ENCODE measurements around the gene BBS4. TPM values are rescaled to one million over a fixed set of nuclear protein-coding genes. Genes with fewer than 3 reads are reported as not detected.
"Not testable (repeated sequence)": the region's sequence is repeated elsewhere in the genome, so short reads cannot be mapped to it uniquely, and the experiment has no call there.

Gene BBS4
- total RNA-seq, 1 experiment from 2014 or later = 10.8 TPM

DNA sequence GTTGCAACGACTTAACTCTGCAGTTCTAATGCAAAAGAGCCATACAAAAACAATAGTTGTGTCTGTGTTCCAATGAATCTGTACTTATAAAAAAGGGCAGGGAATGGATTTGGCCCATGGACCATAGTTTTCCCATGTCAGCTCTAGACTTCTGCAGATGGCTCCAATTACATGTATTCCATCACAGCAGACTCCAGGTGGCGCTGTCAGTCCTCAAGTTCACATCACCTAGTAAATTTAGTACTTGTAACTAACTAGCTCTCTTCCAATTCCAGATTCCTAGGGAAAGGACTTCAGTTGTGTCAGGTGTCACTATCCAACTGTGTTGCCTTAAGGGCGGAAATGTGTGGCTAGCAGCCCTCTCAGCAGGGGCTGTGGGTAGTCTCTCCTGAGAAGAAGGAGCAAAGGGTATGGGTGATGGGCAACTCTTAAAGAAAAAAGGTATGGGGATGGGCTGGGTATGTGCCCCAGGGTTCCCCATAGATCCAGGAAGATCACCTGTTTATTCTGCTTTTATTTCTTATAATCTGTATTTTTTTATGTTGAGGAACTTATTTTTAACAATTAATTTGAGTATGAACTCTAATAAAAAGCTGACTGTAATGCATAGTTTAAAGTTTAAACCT lies 36.2 kb downstream of the BBS4 start:
- peak; percentile 44 to 53 for DNase-seq
- Histone ChIP-seq H3K4me1 (replicated peaks; ENCODE audit: insufficient read depth) (no peaks in the 10 kb centered on the region), H4K20me1 (ENCODE audit: insufficient read depth) (no peaks in the 10 kb centered on the region), H3K9me3 (ENCODE audit: insufficient read depth, low read depth) (no peaks in the 10 kb centered on the region), H3K79me2 (ENCODE audit: low read depth) (no peaks in the 10 kb centered on the region), H3K4me2 (no peak overlapping the region), H3K4me3 (no peak overlapping the region), H3F3A (ENCODE audit: insufficient read depth, low read depth) (no peaks in the 10 kb centered on the region), H3K9me2 (ENCODE audit: insufficient read depth) (no peaks in the 10 kb centered on the region), H3K27me3 (ENCODE audit: insufficient read depth, low read depth) (no peaks in the 10 kb centered on the region), H2AFZ (no peak overlapping the region), H3K27ac (no peak overlapping the region), H3K36me3 (ENCODE audit: low read depth) (no peaks in the 10 kb centered on the region)
- no TSS peak for BruUV-seq (replicated peaks)
- intact Hi-C loops (cut with micrococcal nuclease; ENCODE audit: unreplicated experiment) = loop anchor here (1.0 to 10.0 kb wide), 2 partner anchors 359 to 513 kb away; no protein-coding TSS in a partner anchor
- ChIA-PET POLR2A (ENCODE audit: unreplicated experiment) (interaction anchor here (0.6 to 0.7 kb wide), 2 partner anchors 20 to 961 kb away, joined by 3 read pairs; no protein-coding TSS in a partner anchor), CTCF (interaction anchor here (0.7 to 1.3 kb wide), 6 partner anchors 13 to 764 kb away, joined by 3 to 9 read pairs (median 3); partner anchors contain the start of genes BBS4 and HIGD2B)
- TF ChIP-seq, protein P1, sequence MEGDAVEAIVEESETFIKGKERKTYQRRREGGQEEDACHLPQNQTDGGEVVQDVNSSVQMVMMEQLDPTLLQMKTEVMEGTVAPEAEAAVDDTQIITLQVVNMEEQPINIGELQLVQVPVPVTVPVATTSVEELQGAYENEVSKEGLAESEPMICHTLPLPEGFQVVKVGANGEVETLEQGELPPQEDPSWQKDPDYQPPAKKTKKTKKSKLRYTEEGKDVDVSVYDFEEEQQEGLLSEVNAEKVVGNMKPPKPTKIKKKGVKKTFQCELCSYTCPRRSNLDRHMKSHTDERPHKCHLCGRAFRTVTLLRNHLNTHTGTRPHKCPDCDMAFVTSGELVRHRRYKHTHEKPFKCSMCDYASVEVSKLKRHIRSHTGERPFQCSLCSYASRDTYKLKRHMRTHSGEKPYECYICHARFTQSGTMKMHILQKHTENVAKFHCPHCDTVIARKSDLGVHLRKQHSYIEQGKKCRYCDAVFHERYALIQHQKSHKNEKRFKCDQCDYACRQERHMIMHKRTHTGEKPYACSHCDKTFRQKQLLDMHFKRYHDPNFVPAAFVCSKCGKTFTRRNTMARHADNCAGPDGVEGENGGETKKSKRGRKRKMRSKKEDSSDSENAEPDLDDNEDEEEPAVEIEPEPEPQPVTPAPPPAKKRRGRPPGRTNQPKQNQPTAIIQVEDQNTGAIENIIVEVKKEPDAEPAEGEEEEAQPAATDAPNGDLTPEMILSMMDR (conservative IDR thresholded peaks at IDR 0.05) = peak; percentile 86
- TF ChIP-seq EZH2 (IDR thresholded peaks at IDR 0.05; ENCODE audit: low read depth) = no peak

DNA sequence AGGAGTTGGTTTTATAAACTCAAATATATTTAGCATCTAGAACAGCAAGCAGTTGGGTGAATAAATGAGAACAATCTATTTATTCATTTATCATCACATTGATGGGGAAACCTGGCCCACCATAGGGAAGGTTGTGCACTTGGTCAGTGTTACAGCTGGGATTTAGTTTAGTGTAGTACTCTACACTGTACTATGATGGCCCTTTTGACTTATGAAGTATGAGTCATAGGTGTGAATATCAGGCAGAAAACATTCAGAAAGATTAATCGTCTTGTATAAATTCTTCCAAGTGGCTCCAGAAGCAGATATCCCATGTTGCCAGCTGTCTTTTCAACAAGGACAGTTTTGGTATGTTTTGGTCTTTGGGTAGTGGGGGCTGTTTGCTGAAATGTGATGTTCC lies 38.0 kb downstream of the BBS4 start:
- no peak for DNase-seq

DNA sequence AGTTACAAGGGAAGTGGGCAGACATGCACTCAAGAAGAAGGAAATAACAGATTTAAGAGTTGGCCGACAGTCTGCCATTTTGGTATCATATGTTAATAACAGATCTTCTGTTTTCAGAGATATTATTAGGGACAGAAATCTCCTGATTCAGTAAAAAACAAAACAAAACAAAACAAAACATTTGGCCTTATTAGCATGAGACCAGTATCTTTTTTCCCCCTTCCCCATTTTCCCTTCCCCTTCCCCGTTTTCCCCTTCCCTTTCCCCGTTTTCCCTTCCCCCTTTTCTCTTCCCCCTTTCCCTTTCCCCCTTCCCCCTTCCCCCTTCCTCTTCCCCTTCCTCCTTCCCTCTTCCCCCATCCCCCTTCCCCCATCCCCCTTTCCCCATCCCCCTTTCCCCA lies 39.4 kb downstream of the BBS4 start:
- no peaks in the 10 kb centered on the region for H4K20me1 ChIP-seq (ENCODE audit: insufficient read depth)
- H3K9me3 ChIP-seq (ENCODE audit: insufficient read depth, low read depth) = no peaks in the 10 kb centered on the region
- H3K79me2 ChIP-seq (ENCODE audit: low read depth) = no peaks in the 10 kb centered on the region
- intact Hi-C loops (cut with micrococcal nuclease; ENCODE audit: unreplicated experiment) = loop anchor here (10.0 kb wide), 1 partner anchor 509 kb away; no protein-coding TSS in a partner anchor
- ChIA-PET POLR2A (ENCODE audit: unreplicated experiment) (no interaction called here), CTCF (no interaction called here)
- H3K36me3 ChIP-seq (ENCODE audit: low read depth) = no peaks in the 10 kb centered on the region
- no peaks in the 10 kb centered on the region for H3K27me3 ChIP-seq (ENCODE audit: insufficient read depth, low read depth)
- TF ChIP-seq EZH2 (IDR thresholded peaks at IDR 0.05; ENCODE audit: low read depth) = no peak
- TF ChIP-seq, protein P1 (conservative IDR thresholded peaks at IDR 0.05) = no peak
- no peak overlapping the region for H2AFZ ChIP-seq
- H3K4me1 ChIP-seq (replicated peaks; ENCODE audit: insufficient read depth) = no peaks in the 10 kb centered on the region
- H3K27ac ChIP-seq = no peak overlapping the region
- BruUV-seq (replicated peaks) = no TSS peak
- no peaks in the 10 kb centered on the region for H3F3A ChIP-seq (ENCODE audit: insufficient read depth, low read depth)
- H3K4me3 ChIP-seq = no peak overlapping the region
- H3K9me2 ChIP-seq (ENCODE audit: insufficient read depth) = no peaks in the 10 kb centered on the region
- no peak for DNase-seq
- H3K4me2 ChIP-seq = no peak overlapping the region

More for the DNA sequence above, 38.0 kb downstream of the BBS4 start:
- Histone ChIP-seq H3K4me2 (no peak overlapping the region), H3K4me1 (replicated peaks; ENCODE audit: insufficient read depth) (no peaks in the 10 kb centered on the region), H3F3A (ENCODE audit: insufficient read depth, low read depth) (no peaks in the 10 kb centered on the region), H3K9me2 (ENCODE audit: insufficient read depth) (no peaks in the 10 kb centered on the region), H4K20me1 (ENCODE audit: insufficient read depth) (no peaks in the 10 kb centered on the region), H3K4me3 (no peak overlapping the region), H3K27me3 (ENCODE audit: insufficient read depth, low read depth) (no peaks in the 10 kb centered on the region), H3K9me3 (ENCODE audit: insufficient read depth, low read depth) (no peaks in the 10 kb centered on the region), H2AFZ (no peak overlapping the region), H3K79me2 (ENCODE audit: low read depth) (no peaks in the 10 kb centered on the region), H3K27ac (no peak overlapping the region), H3K36me3 (ENCODE audit: low read depth) (no peaks in the 10 kb centered on the region)
- TF ChIP-seq, protein P1 (conservative IDR thresholded peaks at IDR 0.05) = no peak
- TF ChIP-seq EZH2 (IDR thresholded peaks at IDR 0.05; ENCODE audit: low read depth) = no peak
- no TSS peak for BruUV-seq (replicated peaks)
- ChIA-PET CTCF (no interaction called here), POLR2A (ENCODE audit: unreplicated experiment) (no interaction called here)
- intact Hi-C loops (cut with micrococcal nuclease; ENCODE audit: unreplicated experiment) = loop anchor here (10.0 kb wide), 1 partner anchor 511 kb away; no protein-coding TSS in a partner anchor

DNA sequence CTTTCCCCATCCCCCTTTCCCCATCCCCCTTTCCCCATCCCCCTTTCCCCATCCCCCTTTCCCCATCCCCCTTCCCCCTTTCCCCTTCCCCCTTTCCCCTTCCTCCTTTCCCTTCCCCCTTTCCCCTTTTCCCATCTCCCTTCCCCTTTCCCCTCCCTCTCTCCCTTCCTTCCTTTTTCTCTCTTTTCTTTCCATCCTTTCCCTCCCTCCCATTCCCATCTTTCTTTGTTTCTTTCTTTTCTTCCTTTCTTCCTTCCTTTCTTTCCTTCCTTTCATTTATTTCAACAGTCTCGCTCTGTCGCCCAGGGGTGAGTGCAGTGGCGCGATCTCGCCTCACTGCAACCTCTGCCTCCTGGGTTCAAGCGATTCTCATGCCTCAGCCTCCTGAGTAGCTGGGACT lies 39.8 kb downstream of the BBS4 start:
- H2AFZ ChIP-seq; POLR2A ChIA-PET (ENCODE audit: unreplicated experiment); CTCF ChIA-PET; H3K9me3 ChIP-seq (ENCODE audit: insufficient read depth, low read depth); H3K4me1 ChIP-seq (replicated peaks; ENCODE audit: insufficient read depth); H3K4me3 ChIP-seq; H3F3A ChIP-seq (ENCODE audit: insufficient read depth, low read depth); H3K27ac ChIP-seq; H3K36me3 ChIP-seq (ENCODE audit: low read depth); H3K27me3 ChIP-seq (ENCODE audit: insufficient read depth, low read depth); H4K20me1 ChIP-seq (ENCODE audit: insufficient read depth); BruUV-seq (replicated peaks); H3K4me2 ChIP-seq; H3K9me2 ChIP-seq (ENCODE audit: insufficient read depth); DNase-seq; H3K79me2 ChIP-seq (ENCODE audit: low read depth): not testable (repeated sequence)
- intact Hi-C loops (cut with micrococcal nuclease; ENCODE audit: unreplicated experiment) = loop anchor here (10.0 kb wide), 1 partner anchor 509 kb away; no protein-coding TSS in a partner anchor

All from PC-9 (cell line).